ENCODE measurements around the gene MT1M. TPM values are rescaled to one million over a fixed set of nuclear protein-coding genes. Genes with fewer than 3 reads are reported as not detected.

MT1M gene
- total RNA-seq, 1 experiment from 2014 or later, result 0.49 TPM

- TF ChIP-seq, protein P1, sequence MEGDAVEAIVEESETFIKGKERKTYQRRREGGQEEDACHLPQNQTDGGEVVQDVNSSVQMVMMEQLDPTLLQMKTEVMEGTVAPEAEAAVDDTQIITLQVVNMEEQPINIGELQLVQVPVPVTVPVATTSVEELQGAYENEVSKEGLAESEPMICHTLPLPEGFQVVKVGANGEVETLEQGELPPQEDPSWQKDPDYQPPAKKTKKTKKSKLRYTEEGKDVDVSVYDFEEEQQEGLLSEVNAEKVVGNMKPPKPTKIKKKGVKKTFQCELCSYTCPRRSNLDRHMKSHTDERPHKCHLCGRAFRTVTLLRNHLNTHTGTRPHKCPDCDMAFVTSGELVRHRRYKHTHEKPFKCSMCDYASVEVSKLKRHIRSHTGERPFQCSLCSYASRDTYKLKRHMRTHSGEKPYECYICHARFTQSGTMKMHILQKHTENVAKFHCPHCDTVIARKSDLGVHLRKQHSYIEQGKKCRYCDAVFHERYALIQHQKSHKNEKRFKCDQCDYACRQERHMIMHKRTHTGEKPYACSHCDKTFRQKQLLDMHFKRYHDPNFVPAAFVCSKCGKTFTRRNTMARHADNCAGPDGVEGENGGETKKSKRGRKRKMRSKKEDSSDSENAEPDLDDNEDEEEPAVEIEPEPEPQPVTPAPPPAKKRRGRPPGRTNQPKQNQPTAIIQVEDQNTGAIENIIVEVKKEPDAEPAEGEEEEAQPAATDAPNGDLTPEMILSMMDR (conservative IDR thresholded peaks at IDR 0.05; ENCODE audit: low read depth, low read length), result no peak
- no peak for TF ChIP-seq EZH2 (IDR thresholded peaks at IDR 0.05; ENCODE audit: borderline replicate concordance, low read depth, low read length, poor library complexity, severe bottlenecking)
- Histone ChIP-seq H3K4me1 (ENCODE audit: insufficient read depth, low read length, poor library complexity, severe bottlenecking) (no peaks in the 10 kb centered on the region), H3K36me3 (ENCODE audit: insufficient read depth, low read length, poor library complexity, severe bottlenecking) (no peaks in the 10 kb centered on the region), H3K27me3 (replicated peaks; ENCODE audit: insufficient read depth, low read depth, low read length, poor library complexity) (peaks cover 3% of the 10 kb centered on the region), H3K27ac (ENCODE audit: low read depth, low read length, poor library complexity, severe bottlenecking) (no peak overlapping the region), H3K4me3 (ENCODE audit: low read depth, low read length, poor library complexity, severe bottlenecking) (no peak overlapping the region), H3K9me3 (ENCODE audit: low read depth, low read length, poor library complexity, severe bottlenecking) (no peaks in the 10 kb centered on the region)
- BruUV-seq (replicated peaks), result no TSS peak
- POLR2A ChIA-PET (ENCODE audit: low non-redundant PET), result no interaction called here
- CTCF ChIA-PET, result no interaction called here
- intact Hi-C loops (cut with micrococcal nuclease; ENCODE audit: unreplicated experiment), result no loop called here
- no peak for DNase-seq (ENCODE audit: low spot score)
Observed at GRCh38 chr16:56649271-56649670, 16.8 kb downstream of the MT1M start.

GRCh38 chr16:56649820-56650219 is 17.4 kb downstream of the MT1M start:
- POLR2A ChIA-PET (ENCODE audit: low non-redundant PET), result no interaction called here
- intact Hi-C loops (cut with micrococcal nuclease; ENCODE audit: unreplicated experiment), result no loop called here
- H3K27me3 ChIP-seq (replicated peaks; ENCODE audit: insufficient read depth, low read depth, low read length, poor library complexity), result peaks cover 3% of the 10 kb centered on the region
- DNase-seq (ENCODE audit: low spot score), result no peak
- no peak overlapping the region for H3K27ac ChIP-seq (ENCODE audit: low read depth, low read length, poor library complexity, severe bottlenecking)
- TF ChIP-seq, protein P1 (conservative IDR thresholded peaks at IDR 0.05; ENCODE audit: low read depth, low read length), result no peak
- TF ChIP-seq EZH2 (IDR thresholded peaks at IDR 0.05; ENCODE audit: borderline replicate concordance, low read depth, low read length, poor library complexity, severe bottlenecking), result no peak
- BruUV-seq (replicated peaks), result no TSS peak
- no peaks in the 10 kb centered on the region for H3K4me1 ChIP-seq (ENCODE audit: insufficient read depth, low read length, poor library complexity, severe bottlenecking)
- no peaks in the 10 kb centered on the region for H3K9me3 ChIP-seq (ENCODE audit: low read depth, low read length, poor library complexity, severe bottlenecking)
- no peak overlapping the region for H3K4me3 ChIP-seq (ENCODE audit: low read depth, low read length, poor library complexity, severe bottlenecking)
- CTCF ChIA-PET, result no interaction called here
- no peaks in the 10 kb centered on the region for H3K36me3 ChIP-seq (ENCODE audit: insufficient read depth, low read length, poor library complexity, severe bottlenecking)

DNA sequence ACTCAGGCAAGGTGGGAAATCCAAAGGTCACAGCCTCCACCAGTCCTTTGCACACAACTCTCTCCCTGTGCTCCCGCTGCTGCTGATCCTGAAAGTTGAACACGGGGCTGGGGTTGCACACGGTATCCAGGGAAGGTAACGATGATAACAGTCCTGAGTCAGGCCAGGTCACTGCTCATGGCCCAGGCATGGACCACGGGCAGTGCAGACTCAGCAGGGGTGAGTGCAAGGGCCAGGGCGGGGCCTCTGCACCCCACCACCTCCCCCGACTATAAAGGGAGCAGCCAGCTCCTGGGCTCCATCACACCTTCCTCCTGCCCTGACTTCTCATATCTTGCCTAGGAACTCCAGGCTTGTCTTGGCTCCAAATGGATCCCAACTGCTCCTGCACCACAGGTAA is 19.1 kb downstream of the MT1M start, which contains the start of gene MT1B:
MT1B (plus strand) TSS at position 301 of the 400 bp plus-strand sequence; CDS start at position 369, 68 bp downstream.
- Histone ChIP-seq H3K4me3 (ENCODE audit: low read depth, low read length, poor library complexity, severe bottlenecking) (no peak within 1 kb of the TSS), H3K4me1 (ENCODE audit: insufficient read depth, low read length, poor library complexity, severe bottlenecking) (no peaks in the 10 kb centered on the region), H3K9me3 (ENCODE audit: low read depth, low read length, poor library complexity, severe bottlenecking) (no peaks in the 10 kb centered on the region), H3K36me3 (ENCODE audit: insufficient read depth, low read length, poor library complexity, severe bottlenecking) (no peaks in the 10 kb centered on the region), H3K27ac (ENCODE audit: low read depth, low read length, poor library complexity, severe bottlenecking) (no peak within 1 kb of the TSS), H3K27me3 (replicated peaks; ENCODE audit: insufficient read depth, low read depth, low read length, poor library complexity) (peaks cover 3% of the 10 kb centered on the region)
- TF ChIP-seq, protein P1 (conservative IDR thresholded peaks at IDR 0.05; ENCODE audit: low read depth, low read length), result no peak
- TF ChIP-seq EZH2 (IDR thresholded peaks at IDR 0.05; ENCODE audit: borderline replicate concordance, low read depth, low read length, poor library complexity, severe bottlenecking), result no peak
- ChIA-PET CTCF (no interaction called here), POLR2A (ENCODE audit: low non-redundant PET) (no interaction called here)
- no TSS peak for BruUV-seq (replicated peaks)
- no peak for DNase-seq (ENCODE audit: low spot score)
- intact Hi-C loops (cut with micrococcal nuclease; ENCODE audit: unreplicated experiment), result no loop called here
